HG03354 (cell line): ENCODE data around the gene EML4.
A peak's percentile ranks its signal among the peaks of the same experiment; 100 is the strongest.
"Not testable (repeated sequence)": the region's sequence is repeated elsewhere in the genome, so short reads cannot be mapped to it uniquely, and the experiment has no call there.

Source experiments
- ATAC-seq: cut with Tn5 transposase; IDR thresholded peaks from one replicate; pipeline ENCODE4 v1.9.1; 2021; ENCODE audit warnings: mild to moderate bottlenecking; ENCODE audit not compliant: unreplicated experiment, poor library complexity, severe bottlenecking

EML4 gene

GRCh38 chr2:42359965-42360483 lies 190.9 kb downstream of the EML4 start:
- ATAC-seq = no peak

GRCh38 chr2:42360493-42360889 lies 191.3 kb downstream of the EML4 start:
- no peak for ATAC-seq

- peak; percentile 93 for ATAC-seq
These were observed 192.0 kb downstream of the EML4 start, which contains the start of gene COX7A2L for GRCh38 chr2:42360890-42361727. Gene COX7A2L (minus strand): TSS chr2:42361217. CDS start chr2:42361161, 56 bp downstream.

DNA sequence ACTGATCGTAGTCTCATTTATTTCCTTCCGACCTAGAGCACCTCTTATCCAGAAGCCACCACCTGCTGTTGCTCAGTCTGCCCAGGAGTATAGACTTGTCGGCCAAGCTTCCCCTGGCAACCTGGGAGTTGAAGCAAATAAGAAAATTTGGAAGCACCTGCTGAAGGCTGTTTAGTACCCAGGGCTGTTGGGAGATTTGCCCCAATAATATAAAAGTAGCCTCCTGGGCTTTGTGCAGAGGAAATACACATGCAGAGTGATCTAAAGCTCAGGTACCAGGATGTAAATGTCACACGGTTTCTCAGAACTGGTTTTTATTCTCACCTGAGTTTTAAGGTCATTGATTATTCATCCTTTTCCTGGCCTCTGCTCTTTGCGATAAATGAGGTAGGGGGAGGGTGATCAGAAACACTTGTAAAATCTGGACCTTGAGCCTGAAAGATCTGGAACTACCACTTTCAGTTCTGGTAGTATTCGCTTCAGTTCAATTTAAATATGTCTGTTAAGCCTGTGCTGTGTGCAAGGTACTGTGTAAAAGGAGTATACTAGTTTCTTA lies 192.7 kb downstream of the EML4 start:
- no peak for ATAC-seq

DNA sequence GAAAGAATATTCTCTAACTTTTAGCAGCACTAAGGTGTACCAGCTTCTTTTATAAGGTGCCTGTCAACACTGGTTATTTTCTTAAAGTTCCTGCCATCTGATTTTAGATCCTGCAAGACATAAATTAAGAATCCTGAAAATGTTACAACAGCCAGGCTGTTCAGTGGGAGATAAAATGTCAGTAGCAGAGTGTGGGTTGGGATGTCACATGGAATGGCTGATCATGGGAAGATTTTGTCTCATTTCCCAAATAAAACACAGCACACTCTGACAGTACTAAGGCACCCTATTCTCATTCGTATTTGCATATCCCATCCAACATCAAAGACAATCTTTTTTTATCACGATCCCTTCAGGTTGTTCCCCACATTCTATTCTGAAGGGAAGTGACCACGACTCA lies 194.3 kb downstream of the EML4 start:
- ATAC-seq = no peak

GRCh38 chr2:42364658-42365057 lies 195.5 kb downstream of the EML4 start:
- ATAC-seq = no peak

- ATAC-seq = no peak
These were observed 197.3 kb downstream of the EML4 start for GRCh38 chr2:42366411-42366810.

- ATAC-seq = no peak
These were observed 198.7 kb downstream of the EML4 start for GRCh38 chr2:42367835-42368234.

DNA sequence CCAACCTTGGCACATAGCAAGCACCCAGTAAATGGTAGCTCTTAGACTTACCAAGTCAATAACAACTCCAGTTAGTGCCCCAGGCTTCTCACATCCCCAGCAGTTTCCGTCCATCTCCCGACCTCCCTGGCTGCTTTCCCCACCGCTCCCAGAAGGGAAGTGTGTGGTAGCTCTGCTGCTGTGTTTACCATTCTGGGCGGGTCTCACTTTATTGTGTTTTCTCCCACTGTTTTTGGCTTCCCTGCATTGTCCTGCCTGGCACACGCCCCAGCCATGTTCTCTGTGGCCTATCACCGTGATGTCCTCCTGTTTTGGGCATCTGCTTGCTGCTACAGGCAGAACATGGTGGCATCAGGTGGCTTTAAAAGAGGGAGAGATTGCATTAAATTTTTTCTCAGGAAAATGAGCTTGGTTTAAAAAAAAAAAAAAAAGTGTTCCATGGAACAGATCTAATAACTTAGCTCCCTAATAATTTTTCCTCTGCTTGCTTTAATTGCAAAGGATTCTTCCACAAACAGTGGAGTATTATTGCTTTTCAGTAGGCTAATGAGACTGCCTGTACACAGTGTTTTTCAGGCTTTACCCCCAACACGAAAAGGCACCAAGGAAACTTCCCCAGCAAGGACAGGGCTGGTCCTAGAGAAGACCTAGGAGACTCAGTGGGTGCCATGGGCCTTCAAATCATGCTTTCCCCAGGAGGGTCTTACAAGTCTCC lies 199.8 kb downstream of the EML4 start:
- ATAC-seq = no peak

DNA sequence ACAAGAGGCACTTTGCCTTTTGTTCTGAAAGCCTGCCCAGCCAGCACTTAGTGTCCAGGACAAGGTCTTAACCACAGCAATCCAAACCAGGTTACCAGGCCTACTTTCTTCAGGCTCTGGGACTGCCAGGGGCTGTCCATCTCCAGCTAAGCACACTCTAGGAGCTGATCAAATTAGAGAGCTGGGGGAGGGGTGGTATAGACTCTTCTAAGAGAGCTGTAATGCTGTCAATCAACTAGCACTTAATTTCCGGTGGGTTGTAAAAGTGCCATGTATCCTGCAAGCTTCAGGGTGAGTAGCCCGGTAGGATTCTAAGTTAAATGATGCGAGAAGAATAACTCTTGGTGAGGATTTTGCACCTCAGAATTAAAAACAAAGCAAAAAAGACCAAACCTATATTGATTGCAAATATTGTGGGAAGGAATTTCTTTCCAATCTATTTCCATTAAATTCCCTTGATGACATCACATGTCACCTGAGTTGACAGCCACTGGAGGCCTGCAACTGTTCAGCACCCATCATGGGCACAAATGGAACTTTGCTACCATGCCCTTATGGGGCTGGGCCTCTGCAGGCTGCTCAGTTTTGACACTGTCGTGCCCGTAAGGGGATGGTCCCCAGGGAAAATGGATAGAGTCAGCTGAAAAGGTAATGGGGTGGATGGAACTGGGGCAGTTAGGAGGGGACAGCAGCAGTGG lies 200.5 kb downstream of the EML4 start:
- no peak for ATAC-seq

GRCh38 chr2:42371611-42372473 lies 202.7 kb downstream of the EML4 start:
- ATAC-seq = no peak

DNA sequence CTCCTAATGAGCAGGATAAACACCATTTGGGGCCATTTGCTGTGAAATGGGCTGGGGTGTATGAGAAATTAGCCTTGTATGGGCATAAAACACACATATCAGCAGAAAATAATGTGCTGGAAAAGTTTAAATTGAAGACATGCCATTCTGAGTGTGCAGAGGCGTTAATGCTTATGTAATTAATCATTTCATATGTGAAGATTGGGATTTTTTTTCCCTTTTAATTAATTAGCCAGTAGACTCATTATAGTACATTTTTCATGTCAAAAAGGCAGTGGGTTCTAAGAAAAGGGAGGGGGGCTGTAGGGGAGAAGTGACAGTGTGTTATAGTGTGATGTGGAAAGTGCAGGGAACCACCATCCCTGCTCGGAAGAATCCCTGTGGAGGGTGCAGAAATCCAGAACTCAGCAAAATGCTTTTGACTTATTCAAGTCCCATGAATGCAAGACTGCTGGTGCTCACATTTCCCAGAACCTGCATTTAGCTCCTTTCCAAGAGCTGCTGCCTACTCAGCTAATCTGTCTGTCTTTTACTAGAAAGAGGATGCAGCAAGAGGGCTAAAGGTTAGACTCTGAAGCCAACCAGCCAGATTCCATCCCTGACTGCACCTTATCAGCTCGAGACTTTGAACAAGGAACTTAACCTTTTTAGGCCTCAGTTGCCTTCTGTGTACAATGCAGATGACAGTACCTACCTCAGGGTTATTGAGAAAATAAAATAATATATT lies 203.5 kb downstream of the EML4 start:
- no peak for ATAC-seq

GRCh38 chr2:42376758-42377157 lies 207.6 kb downstream of the EML4 start:
- no peak for ATAC-seq

DNA sequence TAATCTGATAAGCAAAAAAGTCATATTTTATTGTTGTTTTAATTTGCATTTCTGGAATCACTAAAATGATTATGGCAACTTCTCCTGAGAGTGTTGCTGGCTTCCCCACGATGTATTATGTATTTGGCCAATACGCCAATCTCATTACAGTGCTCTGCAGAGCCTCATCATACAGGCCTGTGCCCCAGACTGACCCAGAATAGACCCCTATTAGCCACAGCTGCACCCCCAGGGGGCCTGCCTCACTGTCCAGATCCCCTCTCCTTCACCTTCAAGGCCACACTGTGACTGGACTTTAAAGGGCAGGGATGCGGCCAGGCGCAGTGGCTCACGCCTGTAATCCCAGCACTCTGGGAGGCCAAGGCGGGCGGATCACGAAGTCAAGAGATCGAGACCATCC lies 209.3 kb downstream of the EML4 start:
- no peak for ATAC-seq

DNA sequence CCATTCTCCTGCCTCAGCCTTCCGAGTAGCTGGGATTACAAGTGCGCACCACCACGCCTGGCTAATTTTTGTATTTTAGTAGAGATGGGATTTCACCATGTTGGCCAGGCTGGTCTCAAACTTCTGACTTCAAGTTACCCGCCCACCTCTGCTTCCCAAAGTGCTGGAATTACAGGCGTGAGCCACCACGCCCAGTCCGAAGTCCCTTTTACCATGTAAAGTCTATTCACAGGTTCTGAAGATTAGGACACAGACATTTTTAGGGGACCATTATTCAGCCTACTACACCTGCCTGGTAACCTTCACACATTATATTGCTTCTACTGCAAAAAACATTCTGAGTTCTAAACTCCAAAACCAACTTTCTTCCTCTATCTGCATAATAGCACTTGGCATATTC lies 210.9 kb downstream of the EML4 start:
- ATAC-seq = not testable (repeated sequence)

GRCh38 chr2:42382144-42382543 lies 213.0 kb downstream of the EML4 start:
- ATAC-seq = no peak
